GM12872 (cell line): ENCODE measurements around the gene PLA2G5.

Source experiments
- TF ChIP-seq, protein P1 (sequence below): IDR thresholded peaks from 3 replicates; pipeline ENCODE4 v1.5.1; 2011; ENCODE audit warnings: low read depth, mild to moderate bottlenecking, low read length, moderate library complexity; ENCODE audit not compliant: insufficient read depth

The PLA2G5 gene

GRCh38 chr1:20086800-20087199 lies 16.8 kb downstream of the PLA2G5 start:
- TF ChIP-seq, protein P1, sequence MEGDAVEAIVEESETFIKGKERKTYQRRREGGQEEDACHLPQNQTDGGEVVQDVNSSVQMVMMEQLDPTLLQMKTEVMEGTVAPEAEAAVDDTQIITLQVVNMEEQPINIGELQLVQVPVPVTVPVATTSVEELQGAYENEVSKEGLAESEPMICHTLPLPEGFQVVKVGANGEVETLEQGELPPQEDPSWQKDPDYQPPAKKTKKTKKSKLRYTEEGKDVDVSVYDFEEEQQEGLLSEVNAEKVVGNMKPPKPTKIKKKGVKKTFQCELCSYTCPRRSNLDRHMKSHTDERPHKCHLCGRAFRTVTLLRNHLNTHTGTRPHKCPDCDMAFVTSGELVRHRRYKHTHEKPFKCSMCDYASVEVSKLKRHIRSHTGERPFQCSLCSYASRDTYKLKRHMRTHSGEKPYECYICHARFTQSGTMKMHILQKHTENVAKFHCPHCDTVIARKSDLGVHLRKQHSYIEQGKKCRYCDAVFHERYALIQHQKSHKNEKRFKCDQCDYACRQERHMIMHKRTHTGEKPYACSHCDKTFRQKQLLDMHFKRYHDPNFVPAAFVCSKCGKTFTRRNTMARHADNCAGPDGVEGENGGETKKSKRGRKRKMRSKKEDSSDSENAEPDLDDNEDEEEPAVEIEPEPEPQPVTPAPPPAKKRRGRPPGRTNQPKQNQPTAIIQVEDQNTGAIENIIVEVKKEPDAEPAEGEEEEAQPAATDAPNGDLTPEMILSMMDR: no peak

DNA sequence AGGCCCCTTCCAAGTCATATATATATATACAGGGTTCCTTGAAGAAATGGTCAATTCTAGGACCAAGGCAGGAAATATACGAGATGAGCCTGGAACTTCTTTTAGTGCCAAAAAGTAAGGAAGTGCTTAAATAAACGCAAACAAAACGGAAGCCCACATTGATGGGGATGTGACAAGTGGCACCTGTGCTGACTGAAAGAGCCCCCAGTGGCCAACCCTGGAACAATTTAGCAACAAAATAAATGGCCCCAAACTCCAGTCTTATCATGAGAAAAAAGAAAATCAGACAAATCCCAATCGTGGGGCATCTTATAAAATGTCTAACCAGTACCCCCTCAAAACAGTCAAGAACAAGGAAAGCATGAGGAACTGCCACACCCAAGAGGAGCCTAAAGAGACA lies 17.7 kb downstream of the PLA2G5 start:
- TF ChIP-seq, protein P1: peak; percentile 73

GRCh38 chr1:20089328-20090077 lies 19.5 kb downstream of the PLA2G5 start:
- TF ChIP-seq, protein P1: no peak

DNA sequence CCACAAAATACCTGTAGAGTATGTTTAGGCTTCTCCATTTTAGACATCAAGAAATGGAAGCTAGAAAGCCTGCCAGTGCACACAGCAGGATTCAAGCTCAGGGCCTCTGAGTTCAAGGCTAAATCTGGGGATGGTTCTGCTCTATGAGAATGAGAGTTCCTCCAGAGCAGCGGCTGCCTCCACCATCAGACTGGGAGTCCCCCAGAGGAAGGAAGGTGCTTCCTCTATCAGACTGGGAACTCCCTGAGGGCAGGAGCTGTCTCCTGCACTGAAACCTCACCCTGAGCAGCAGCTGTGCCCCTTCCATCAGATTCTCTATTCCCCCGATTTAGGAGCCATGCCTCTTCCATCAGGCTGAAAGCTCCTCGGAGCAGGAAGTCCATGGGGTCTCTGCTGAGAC lies 20.1 kb downstream of the PLA2G5 start:
- TF ChIP-seq, protein P1: no peak

GRCh38 chr1:20090641-20091040 lies 20.6 kb downstream of the PLA2G5 start:
- TF ChIP-seq, protein P1: no peak

DNA sequence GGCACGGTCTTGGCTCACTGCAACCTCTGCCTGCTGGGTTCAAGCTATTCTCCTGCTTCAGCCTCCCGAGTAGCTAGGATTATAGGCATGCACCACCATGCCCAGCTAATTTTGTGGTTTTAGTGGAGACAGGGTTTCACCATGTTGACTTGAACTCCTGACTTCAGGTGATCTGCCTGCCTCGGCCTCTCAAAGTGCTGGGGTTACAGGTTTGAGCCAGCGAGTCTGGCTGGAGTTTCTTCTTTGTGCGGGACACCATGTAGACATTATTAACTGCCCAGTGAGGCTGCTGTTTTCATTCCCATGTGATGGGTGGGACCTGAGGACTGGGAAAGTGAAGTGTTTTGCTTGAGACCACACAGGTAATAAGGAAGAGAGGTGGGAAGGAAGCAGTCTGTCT lies 23.3 kb downstream of the PLA2G5 start:
- TF ChIP-seq, protein P1: no peak

DNA sequence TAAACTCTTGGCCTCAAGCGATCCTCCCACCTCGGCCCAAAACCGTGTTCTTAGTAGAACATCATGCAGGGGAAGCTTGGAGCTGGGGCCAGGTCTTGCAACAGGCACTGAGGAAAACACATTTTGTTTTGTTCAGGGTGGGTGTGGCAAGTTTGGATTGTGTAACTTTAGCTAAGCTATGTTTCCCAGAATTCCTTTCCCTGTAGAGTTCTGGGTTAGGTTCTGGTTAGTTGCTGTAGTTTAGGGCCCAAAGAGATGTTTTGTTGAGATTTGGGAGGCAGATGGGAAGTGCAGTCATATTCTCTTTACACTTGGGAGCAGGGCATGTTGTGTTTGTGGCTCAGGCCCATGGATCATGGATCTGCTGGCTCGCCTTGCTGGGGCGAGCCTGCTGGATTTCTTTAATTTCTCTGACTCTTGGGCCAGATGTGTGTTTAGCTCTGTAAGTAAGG lies 24.0 kb downstream of the PLA2G5 start:
- TF ChIP-seq, protein P1: no peak
